ENCODE data around the gene PROZ. TPM values are rescaled to one million over a fixed set of nuclear protein-coding genes. Genes with fewer than 3 reads are reported as not detected.
A peak's percentile ranks its signal among the peaks of the same experiment; 100 is the strongest.
"Not testable (repeated sequence)": the region's sequence is repeated elsewhere in the genome, so short reads cannot be mapped to it uniquely, and the experiment has no call there.

Gene PROZ
- total RNA-seq, 1 experiment from 2014 or later, result not detected

- DNase-seq, H3K36me3 ChIP-seq, H3K4me3 ChIP-seq, H3K9me3 ChIP-seq, H3K27me3 ChIP-seq: not testable (repeated sequence)
Measured at GRCh38 chr13:113161975-113162374, 3.5 kb downstream of the PROZ start.

DNA sequence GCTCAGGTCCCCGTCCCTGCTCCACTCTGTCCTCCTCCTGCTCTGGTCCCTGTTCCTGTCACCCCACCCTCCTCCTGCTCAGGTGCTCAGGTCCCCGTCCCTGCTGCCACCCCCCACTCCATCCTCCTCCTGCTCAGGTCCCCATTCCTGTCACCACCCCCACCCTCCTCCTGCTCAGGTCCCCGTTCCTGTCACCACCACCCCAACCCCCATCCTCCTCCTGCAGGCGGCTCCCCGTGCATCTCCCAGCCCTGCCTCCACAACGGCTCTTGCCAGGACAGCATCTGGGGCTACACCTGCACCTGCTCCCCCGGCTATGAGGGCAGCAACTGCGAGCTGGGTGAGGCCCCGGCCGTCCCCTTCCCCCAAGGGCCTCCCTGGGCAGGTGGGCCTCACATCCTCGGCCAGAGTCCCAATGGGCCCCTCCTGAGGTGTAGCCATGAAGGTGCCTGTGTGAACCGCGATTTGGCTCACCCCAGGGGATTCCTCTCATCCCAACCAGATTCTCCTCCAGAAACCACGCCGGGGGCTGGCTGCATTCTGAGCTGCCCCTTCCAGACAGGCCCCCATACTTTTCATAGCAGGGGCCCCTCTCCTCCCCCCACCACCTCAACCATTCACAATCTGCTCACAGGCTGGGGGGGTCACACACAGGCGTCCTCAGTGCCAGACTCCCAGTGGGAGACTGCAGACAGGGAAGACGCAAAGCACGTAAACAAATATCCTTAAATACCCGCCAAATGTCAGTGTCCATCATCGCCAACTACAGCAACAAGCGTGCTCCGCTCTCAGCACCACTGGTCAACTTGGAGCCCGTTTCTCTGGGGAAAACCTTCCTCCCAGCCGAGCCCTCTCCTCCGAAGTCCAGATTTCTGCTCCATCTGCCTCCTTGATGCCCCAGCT, 4.6 kb downstream of the PROZ start:
- H3K27me3 ChIP-seq, result peaks cover 9% of the 10 kb centered on the region
- no peak for DNase-seq
- no peaks in the 10 kb centered on the region for H3K9me3 ChIP-seq
- peaks cover 11% of the 10 kb centered on the region; the same call in 1 of the 2 replicates for H3K36me3 ChIP-seq
- H3K4me3 ChIP-seq, result no peak overlapping the region

DNA sequence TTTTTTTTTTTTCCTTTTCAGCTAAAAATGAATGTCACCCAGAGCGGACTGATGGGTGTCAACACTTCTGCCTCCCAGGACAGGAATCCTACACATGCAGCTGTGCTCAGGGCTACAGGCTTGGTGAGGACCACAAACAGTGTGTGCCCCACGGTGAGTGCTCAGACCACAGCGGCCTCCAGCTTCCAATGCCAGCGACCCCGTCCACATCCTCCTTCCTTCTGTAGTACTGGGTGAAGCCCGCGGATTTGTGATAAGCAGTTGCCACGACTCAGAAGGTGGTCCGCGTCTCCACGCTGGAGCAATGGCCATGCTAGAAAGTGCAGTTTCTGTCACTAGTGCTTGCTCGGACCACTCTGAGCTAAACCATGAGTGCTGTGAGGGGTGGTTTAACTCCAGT, 6.0 kb downstream of the PROZ start:
- no peaks in the 10 kb centered on the region for H3K9me3 ChIP-seq
- DNase-seq, result no peak
- peaks cover 9% of the 10 kb centered on the region for H3K27me3 ChIP-seq
- H3K4me3 ChIP-seq, result no peak overlapping the region
- H3K36me3 ChIP-seq, result peaks cover 23% of the 10 kb centered on the region

DNA sequence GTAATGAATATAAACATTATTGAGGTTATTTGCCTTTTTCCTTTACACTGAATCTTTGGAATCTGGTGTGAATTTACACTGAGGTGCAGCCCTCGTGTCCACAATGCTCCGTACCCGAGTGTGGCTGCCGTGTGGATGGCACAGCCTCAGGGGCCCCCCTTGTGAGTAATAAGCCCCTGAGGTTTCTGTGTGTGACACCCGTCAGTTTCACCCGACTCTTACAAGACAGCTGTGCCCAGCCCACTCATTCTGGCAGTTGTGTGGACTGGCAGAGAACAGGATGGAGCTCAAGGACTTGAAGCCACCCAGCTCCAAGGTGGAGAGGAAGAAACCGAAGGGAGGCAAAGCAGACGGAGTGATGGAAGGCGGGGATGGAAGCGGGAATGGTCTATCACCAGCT, 7.8 kb downstream of the PROZ start:
- H3K9me3 ChIP-seq, result no peaks in the 10 kb centered on the region
- no peak overlapping the region for H3K4me3 ChIP-seq
- DNase-seq, result no peak
- peaks cover 9% of the 10 kb centered on the region for H3K27me3 ChIP-seq
- H3K36me3 ChIP-seq, result peaks cover 37% of the 10 kb centered on the region

- Histone ChIP-seq H3K27me3 (peaks cover 9% of the 10 kb centered on the region), H3K9me3 (no peaks in the 10 kb centered on the region), H3K36me3 (peaks cover 41% of the 10 kb centered on the region), H3K4me3 (no peak overlapping the region)
- DNase-seq, result no peak
Measured at GRCh38 chr13:113166681-113167080, 8.2 kb downstream of the PROZ start.

DNA sequence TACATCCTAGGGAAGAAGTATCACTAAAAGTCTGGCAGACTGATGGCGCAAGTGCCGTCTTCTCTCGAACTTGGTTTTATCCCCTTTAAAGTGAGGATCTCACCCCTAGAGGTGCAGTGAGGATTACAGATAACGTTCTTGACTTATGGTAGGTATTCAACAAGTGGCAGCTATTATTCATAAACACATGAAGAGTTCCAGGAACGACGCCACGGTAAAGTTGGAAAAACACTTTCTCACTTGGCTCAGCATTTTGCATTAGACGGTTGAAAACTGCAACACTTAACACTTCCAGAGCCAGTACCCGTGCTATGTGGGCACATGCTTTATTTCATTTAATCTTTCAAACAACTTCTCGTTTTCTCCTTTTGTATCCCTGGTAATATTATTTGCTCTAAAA, 8.7 kb downstream of the PROZ start:
- Histone ChIP-seq H3K4me3 (no peak overlapping the region), H3K9me3 (no peaks in the 10 kb centered on the region), H3K27me3 (peaks cover 9% of the 10 kb centered on the region), H3K36me3 (peaks cover 46% of the 10 kb centered on the region)
- DNase-seq, result no peak

DNA sequence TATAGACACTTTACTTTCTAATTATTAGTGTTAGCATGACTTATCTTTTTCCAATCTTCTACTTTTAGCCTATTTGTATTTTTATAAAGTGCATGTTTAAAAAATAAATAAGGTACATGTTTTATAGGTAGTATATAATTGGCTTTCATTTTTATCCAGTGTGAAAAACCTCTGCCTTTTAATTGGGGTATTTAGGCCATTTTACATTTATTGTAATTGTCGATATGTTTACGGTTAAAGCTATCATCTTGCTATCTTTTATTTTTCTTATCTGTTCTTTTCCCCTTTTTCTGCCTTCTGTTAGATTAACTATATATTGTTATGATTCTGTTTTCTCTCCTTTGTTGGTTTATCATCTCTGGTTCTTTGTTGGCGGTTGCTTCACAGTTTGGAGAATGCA, 9.1 kb downstream of the PROZ start:
- H3K9me3 ChIP-seq, result no peaks in the 10 kb centered on the region
- peaks cover 49% of the 10 kb centered on the region for H3K36me3 ChIP-seq
- DNase-seq, result no peak
- H3K4me3 ChIP-seq, result no peak overlapping the region
- H3K27me3 ChIP-seq, result peaks cover 9% of the 10 kb centered on the region

DNA sequence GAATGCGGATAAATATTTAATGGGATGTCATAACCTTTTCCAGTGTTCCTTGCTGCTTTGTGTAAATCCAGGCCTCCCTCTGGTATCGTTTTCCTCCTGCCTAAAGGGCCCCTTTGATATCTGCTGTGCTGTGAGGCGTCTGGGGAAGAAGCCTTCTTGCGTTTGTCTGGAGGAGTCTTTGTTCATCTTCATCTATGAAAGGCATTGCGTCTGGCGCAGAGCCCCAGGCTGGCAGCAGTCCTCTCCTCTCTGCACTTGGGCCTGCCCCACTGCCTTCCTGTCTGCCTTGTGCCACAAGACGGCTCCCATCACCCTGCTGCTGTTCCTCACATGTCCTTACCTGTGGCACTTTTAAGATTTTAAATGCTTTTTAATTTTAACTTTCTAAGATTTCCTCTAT, 9.8 kb downstream of the PROZ start:
- DNase-seq, result no peak
- H3K9me3 ChIP-seq, result no peaks in the 10 kb centered on the region
- no peak overlapping the region for H3K4me3 ChIP-seq
- peaks cover 53% of the 10 kb centered on the region for H3K36me3 ChIP-seq
- peaks cover 4% of the 10 kb centered on the region for H3K27me3 ChIP-seq

DNA sequence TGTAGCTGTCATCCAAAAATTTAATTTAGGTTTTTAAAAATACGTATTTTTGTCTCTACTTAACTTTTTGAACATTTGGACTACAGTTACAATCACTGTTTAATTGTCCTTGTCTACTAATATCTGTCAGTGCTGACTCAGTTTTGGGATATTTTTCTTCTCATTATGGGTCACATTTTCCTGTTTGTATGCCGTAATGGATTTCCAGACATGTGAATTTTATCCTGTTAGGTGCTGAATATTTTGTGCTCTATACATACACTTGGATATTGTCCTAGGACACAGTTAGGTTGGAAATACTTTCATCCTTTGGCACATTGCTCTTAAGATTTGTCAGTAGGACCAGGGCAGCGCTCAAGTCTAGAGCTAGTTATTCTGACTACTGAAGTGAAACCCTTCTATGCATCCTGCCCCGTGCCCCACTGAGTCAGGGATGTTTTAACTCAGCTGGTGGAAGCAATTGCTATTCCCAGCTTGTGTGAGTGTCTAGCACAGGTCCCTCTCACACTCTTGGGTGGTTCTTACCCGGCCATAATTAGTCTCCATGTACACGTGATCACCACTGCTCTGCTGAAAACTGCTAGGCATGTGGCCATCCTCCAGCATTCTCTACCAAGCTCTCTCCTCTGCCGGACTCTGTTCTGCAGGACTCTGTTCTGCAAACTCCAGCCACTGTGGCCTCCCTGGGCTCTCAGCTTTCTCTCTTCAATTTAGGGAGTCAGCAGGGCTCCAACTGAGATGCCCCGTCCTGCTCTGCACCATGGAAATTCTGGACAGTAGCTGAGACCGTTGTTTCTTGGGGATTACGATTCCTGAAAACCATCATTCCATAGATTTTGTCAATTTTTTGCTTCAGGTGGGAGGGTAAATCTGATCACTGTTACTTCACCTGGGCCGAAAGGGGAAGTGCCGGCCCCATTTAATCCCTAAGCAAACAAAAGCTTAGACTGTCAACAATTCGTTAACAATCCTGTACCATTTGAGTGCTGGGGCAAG, 11.1 kb downstream of the PROZ start:
- no peaks in the 10 kb centered on the region for H3K27me3 ChIP-seq
- no peaks in the 10 kb centered on the region for H3K9me3 ChIP-seq
- peaks cover 60% of the 10 kb centered on the region for H3K36me3 ChIP-seq
- no peak overlapping the region for H3K4me3 ChIP-seq
- DNase-seq, result no peak

DNA sequence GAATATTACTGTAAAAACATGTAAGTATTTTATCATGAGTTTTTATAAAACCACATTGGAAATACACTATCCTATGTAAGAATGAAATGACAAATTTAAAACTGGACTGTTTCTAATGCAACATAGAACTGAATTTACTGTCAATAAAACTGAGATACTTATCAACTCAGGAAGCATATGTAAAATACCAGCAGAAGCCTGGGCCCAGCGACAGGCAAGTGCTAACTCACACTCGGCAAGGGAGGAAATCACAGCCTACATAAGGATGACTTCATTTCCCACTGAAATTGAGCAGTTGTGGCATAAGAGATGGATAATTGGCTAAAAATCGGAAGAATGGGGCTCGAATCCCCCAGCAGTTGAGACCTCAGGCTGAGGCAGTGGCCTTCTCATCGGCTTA, 12.1 kb downstream of the PROZ start:
- Histone ChIP-seq H3K27me3 (no peaks in the 10 kb centered on the region), H3K4me3 (no peak overlapping the region), H3K9me3 (no peaks in the 10 kb centered on the region), H3K36me3 (peaks cover 70% of the 10 kb centered on the region)
- DNase-seq, result no peak

DNA sequence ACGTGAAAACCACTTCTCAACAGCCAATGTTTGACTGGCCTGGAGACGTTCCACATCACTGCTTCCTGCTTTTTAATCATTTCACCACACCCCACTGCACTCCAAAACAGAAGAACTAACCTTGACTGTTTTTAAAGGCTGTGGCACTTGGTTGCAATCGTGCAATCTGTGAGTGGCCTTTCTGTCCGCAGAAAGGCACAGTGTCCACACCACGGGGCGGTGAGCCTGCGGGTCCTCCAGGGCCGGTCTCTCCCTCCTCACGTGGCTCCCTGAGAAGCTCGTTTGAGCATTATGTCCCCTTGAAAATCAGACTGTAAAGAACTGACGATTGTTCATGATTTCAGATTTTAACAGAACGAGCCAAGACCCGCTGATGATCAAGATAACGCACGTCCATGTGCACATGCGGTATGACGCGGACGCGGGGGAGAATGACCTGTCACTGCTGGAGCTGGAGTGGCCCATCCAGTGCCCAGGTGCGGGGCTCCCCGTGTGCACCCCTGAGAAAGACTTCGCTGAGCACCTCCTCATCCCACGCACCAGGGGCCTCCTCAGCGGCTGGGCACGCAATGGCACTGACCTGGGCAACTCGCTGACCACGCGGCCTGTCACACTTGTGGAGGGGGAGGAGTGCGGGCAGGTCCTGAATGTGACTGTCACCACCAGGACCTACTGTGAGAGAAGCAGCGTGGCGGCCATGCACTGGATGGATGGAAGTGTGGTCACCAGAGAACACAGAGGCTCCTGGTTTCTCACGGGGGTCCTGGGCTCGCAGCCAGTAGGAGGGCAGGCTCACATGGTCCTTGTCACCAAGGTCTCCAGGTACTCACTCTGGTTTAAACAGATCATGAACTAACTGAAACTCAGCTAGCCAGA, 13.0 kb downstream of the PROZ start:
- H3K36me3 ChIP-seq, result peaks cover 75% of the 10 kb centered on the region
- no peak overlapping the region for H3K4me3 ChIP-seq
- no peak for DNase-seq
- H3K27me3 ChIP-seq, result no peaks in the 10 kb centered on the region
- H3K9me3 ChIP-seq, result no peaks in the 10 kb centered on the region

GRCh38 chr13:113172419-113172926, 14.0 kb downstream of the PROZ start:
- H3K9me3 ChIP-seq, result no peaks in the 10 kb centered on the region
- peaks cover 78% of the 10 kb centered on the region for H3K36me3 ChIP-seq
- H3K4me3 ChIP-seq, result no peak overlapping the region
- no peaks in the 10 kb centered on the region for H3K27me3 ChIP-seq
- no peak for DNase-seq

GRCh38 chr13:113176280-113176679, 17.8 kb downstream of the PROZ start:
- H3K36me3 ChIP-seq, result peaks cover 86% of the 10 kb centered on the region
- H3K27me3 ChIP-seq, result no peaks in the 10 kb centered on the region
- no peaks in the 10 kb centered on the region for H3K9me3 ChIP-seq
- DNase-seq, result no peak
- H3K4me3 ChIP-seq, result no peak overlapping the region

GRCh38 chr13:113176822-113177221, 18.4 kb downstream of the PROZ start:
- Histone ChIP-seq H3K36me3 (peaks cover 84% of the 10 kb centered on the region), H3K27me3 (no peaks in the 10 kb centered on the region), H3K4me3 (no peak overlapping the region), H3K9me3 (no peaks in the 10 kb centered on the region)
- no peak for DNase-seq

- DNase-seq, result peak; percentile 64
- Histone ChIP-seq H3K9me3 (no peaks in the 10 kb centered on the region), H3K27me3 (no peaks in the 10 kb centered on the region), H3K4me3 (no peak overlapping the region), H3K36me3 (peaks cover 87% of the 10 kb centered on the region)
Measured at GRCh38 chr13:113178070-113178895, 19.8 kb downstream of the PROZ start.

DNA sequence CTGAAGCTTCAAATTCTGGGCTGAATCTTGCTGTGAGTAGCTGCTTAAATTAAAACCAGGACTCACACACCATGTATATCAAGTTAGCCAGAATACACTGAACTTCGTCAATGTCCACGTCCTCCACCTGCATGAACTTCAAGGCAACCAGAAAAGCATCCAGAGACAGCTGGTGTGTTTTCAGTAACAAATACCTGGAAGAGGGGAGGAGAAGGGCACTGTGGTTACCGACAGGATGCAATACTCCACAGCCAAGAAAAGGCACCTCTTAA, 20.4 kb downstream of the PROZ start:
- Histone ChIP-seq H3K36me3 (peaks cover 88% of the 10 kb centered on the region), H3K9me3 (no peaks in the 10 kb centered on the region), H3K4me3 (no peak overlapping the region), H3K27me3 (no peaks in the 10 kb centered on the region)
- no peak for DNase-seq

Measured in MG63 (cell line).